HCT116 (cell line): ENCODE results near the gene ROCK2. TPM values are rescaled to one million over a fixed set of nuclear protein-coding genes. Genes with fewer than 3 reads are reported as not detected.

Experiments used
- ATAC-seq: fragments of 200-7000 bp; cut with Tn5 transposase; 2 replicates; pipeline ENCODE4 v1.9.1; 2020; ENCODE audit warnings: mild to moderate bottlenecking, moderate library complexity
- BruUV-seq: library from RNA; stranded (reverse); fragments of 400-500 nt; replicated peaks from 2 replicates; lab custom pipeline; 2021; lab: Mats Ljungman, UMichigan
- CTCF ChIA-PET: fragments of 300-600 bp; sonication (Branson Sonifier 250); formaldehyde crosslinking; loops from one replicate; lab custom pipeline; 2021; ENCODE audit warnings: antibody characterized with exemption; lab: Charles Lee
- POLR2A ChIA-PET: fragments of 300-600, 350-600 bp; sonication (Branson Sonifier 250); formaldehyde crosslinking; loops from one replicate; lab custom pipeline; 2021; ENCODE audit warnings: antibody characterized with exemption; lab: Charles Lee
- RAD21 ChIA-PET, 2 experiments: fragments of 300-600 bp; sonication (Branson Sonifier 250); formaldehyde crosslinking; loops; one replicate each; lab custom pipeline; 2023; ENCODE audit warnings: low total read pairs in 2 of 2; ENCODE audit not compliant: uncharacterized antibody in 2 of 2, unreplicated experiment in 2 of 2, low non-redundant PET in 1 of 2; lab: Charles Lee
- DNase-seq: peaks from one replicate; pipeline ENCODE4 v3.0.0-alpha.2; 2010; ENCODE audit warnings: low read depth, low spot score
- H2AFZ ChIP-seq: fragments of 200-600 bp; shearing (Covaris generic), sonication (generic); 2 replicates; pipeline ENCODE4 v1.6.1; 2017; ENCODE audit warnings: low read depth, mixed run types, mixed read lengths, antibody characterized with exemption, low read length; ENCODE audit not compliant: poor library complexity, severe bottlenecking
- H3K27ac ChIP-seq: 2 replicates; pipeline ENCODE4 v1.5.1; 2012; ENCODE audit warnings: low read depth, low read length
- H3K27me3 ChIP-seq: fragments of 200-600 bp; sonication (generic); 2 replicates; pipeline ENCODE4 v1.6.1; 2016; ENCODE audit warnings: mixed run types, low read length, mixed read lengths; ENCODE audit not compliant: insufficient read depth
- H3K36me3 ChIP-seq, 2 experiments: fragments of 200-500 bp in 1 of 2; fragments of 200-600 bp in 1 of 2; sonication (Bioruptor generic) in 1 of 2; sonication (generic) in 1 of 2; 2 replicates each; pipeline versions ENCODE4 v1.5.1 to v1.6.1; 2014 to 2016; ENCODE audit warnings: low read length in 2 of 2, inconsistent platforms in 1 of 2, mixed read lengths in 1 of 2, mixed run types in 1 of 2; ENCODE audit not compliant: insufficient read depth in 2 of 2, control insufficient read depth in 1 of 2
- H3K4me1 ChIP-seq, 2 experiments: fragments of 200-600 bp in 1 of 2; sonication (generic) in 1 of 2; 2 replicates each; pipeline versions ENCODE4 v1.5.1 to v1.6.1; 2012 to 2017; ENCODE audit warnings: low read length in 2 of 2, inconsistent platforms in 1 of 2, mild to moderate bottlenecking in 1 of 2, mixed read lengths in 1 of 2, mixed run types in 1 of 2, moderate library complexity in 1 of 2; ENCODE audit not compliant: insufficient read depth in 2 of 2, control insufficient read depth in 1 of 2
- H3K4me2 ChIP-seq: fragments of 200-600 bp; sonication (generic); 2 replicates; pipeline ENCODE4 v1.6.1; 2017; ENCODE audit warnings: mixed run types, low read length, mixed read lengths
- H3K4me3 ChIP-seq, 2 experiments: fragments of 200-600 bp in 1 of 2; sonication (generic) in 1 of 2; replicated peaks in 1 of 2; 2 replicates each; pipeline ENCODE4 v1.5.1; 2011 to 2016; ENCODE audit warnings: low read length in 2 of 2, control low read depth in 1 of 2, low read depth in 1 of 2, mild to moderate bottlenecking in 1 of 2, mixed read lengths in 1 of 2, mixed run types in 1 of 2
- H3K79me2 ChIP-seq: fragments of 200-600 bp; sonication (generic); 2 replicates; pipeline ENCODE4 v1.6.1; 2017; ENCODE audit warnings: mild to moderate bottlenecking, mixed run types, low read length, moderate library complexity, mixed read lengths; ENCODE audit not compliant: insufficient read depth
- H3K9ac ChIP-seq: fragments of 200-600 bp; sonication (generic); 2 replicates; pipeline ENCODE4 v1.6.1; 2016; ENCODE audit warnings: low read length, mixed read lengths
- H3K9me2 ChIP-seq: fragments of 200-600 bp; sonication (generic), shearing (Covaris generic); 2 replicates; pipeline ENCODE4 v1.6.1; 2017; ENCODE audit warnings: mixed run types, mild to moderate bottlenecking, moderate library complexity; ENCODE audit not compliant: insufficient read depth
- H3K9me3 ChIP-seq, 2 experiments: fragments of 200-500 bp in 1 of 2; fragments of 200-600 bp in 1 of 2; sonication (Bioruptor generic) in 1 of 2; sonication (generic) in 1 of 2; 2 replicates each; pipeline ENCODE4 v1.6.1; 2014 to 2017; ENCODE audit warnings: low read length in 2 of 2, mixed read lengths in 2 of 2, inconsistent platforms in 1 of 2, low read depth in 1 of 2, mild to moderate bottlenecking in 1 of 2, mixed run types in 1 of 2, moderate library complexity in 1 of 2; ENCODE audit not compliant: control insufficient read depth in 1 of 2, insufficient read depth in 1 of 2
- H4K20me1 ChIP-seq: fragments of 200-600 bp; sonication (generic), shearing (Covaris generic); 2 replicates; pipeline ENCODE4 v1.6.1; 2017; ENCODE audit warnings: mixed run types, mild to moderate bottlenecking, moderate library complexity; ENCODE audit not compliant: insufficient read depth
- CBX3 ChIP-seq: IDR thresholded peaks from 2 replicates; pipeline ENCODE4 v1.6.1; 2012; ENCODE audit warnings: low read depth
- CTCF ChIP-seq, 3 experiments: fragments of 200-600 bp in 1 of 3; sonication (generic) in 1 of 3; IDR thresholded peaks in 2 of 3; conservative IDR thresholded peaks in 1 of 3; 2 replicates each; pipeline ENCODE4 v1.5.1; 2012 to 2017; ENCODE audit warnings: low read depth in 2 of 3, low read length in 2 of 3, antibody characterized with exemption in 1 of 3, borderline replicate concordance in 1 of 3, control low read depth in 1 of 3, mild to moderate bottlenecking in 1 of 3, mixed read lengths in 1 of 3, mixed run types in 1 of 3, moderate library complexity in 1 of 3; ENCODE audit not compliant: insufficient read depth in 1 of 3
- EGR1 ChIP-seq: IDR thresholded peaks from 2 replicates; pipeline ENCODE4 v1.6.1; 2012; ENCODE audit warnings: low read depth
- ELF1 ChIP-seq: IDR thresholded peaks from 2 replicates; pipeline ENCODE4 v1.6.1; 2012; ENCODE audit warnings: low read depth, borderline replicate concordance
- EZH2phosphoT487 ChIP-seq: fragments of 200-600 bp; IDR thresholded peaks from 2 replicates; pipeline ENCODE4 v1.6.1; 2018; ENCODE audit warnings: antibody characterized with exemption, borderline replicate concordance
- FOSL1 ChIP-seq: IDR thresholded peaks from 2 replicates; pipeline ENCODE4 v1.6.1; 2012; ENCODE audit warnings: low read depth
- JUND ChIP-seq: IDR thresholded peaks from 2 replicates; pipeline ENCODE4 v1.6.1; 2012
- POLR2A ChIP-seq: IDR thresholded peaks from 2 replicates; pipeline ENCODE4 v1.7.0; 2011; ENCODE audit warnings: borderline replicate concordance; ENCODE audit not compliant: insufficient read depth, insufficient read length; ENCODE audit errors: extremely low read depth
- POLR2AphosphoS5 ChIP-seq: IDR thresholded peaks from 2 replicates; pipeline ENCODE4 v1.6.1; 2011; ENCODE audit warnings: mild to moderate bottlenecking, low read depth, low read length, moderate library complexity
- RAD21 ChIP-seq: IDR thresholded peaks from 2 replicates; pipeline ENCODE4 v1.6.1; 2012; ENCODE audit warnings: low read depth, mild to moderate bottlenecking
- REST ChIP-seq: IDR thresholded peaks from 2 replicates; pipeline ENCODE4 v1.6.1; 2012; ENCODE audit warnings: low read depth
- SIN3A ChIP-seq: IDR thresholded peaks from 2 replicates; pipeline ENCODE4 v1.6.1; 2012; ENCODE audit warnings: low read depth
- TCF7L2 ChIP-seq: IDR thresholded peaks from 2 replicates; pipeline ENCODE4 v1.7.0; 2011; ENCODE audit warnings: borderline replicate concordance, inconsistent platforms; ENCODE audit not compliant: insufficient read depth, insufficient read length; ENCODE audit errors: extremely low read depth
- YY1 ChIP-seq: IDR thresholded peaks from 2 replicates; pipeline ENCODE4 v1.6.1; 2011; ENCODE audit warnings: low read length, low read depth, moderate library complexity, mild to moderate bottlenecking; ENCODE audit not compliant: insufficient replicate concordance; ENCODE audit errors: extremely low read depth
- ZBTB33 ChIP-seq: IDR thresholded peaks from 2 replicates; pipeline ENCODE4 v1.6.1; 2011; ENCODE audit warnings: mild to moderate bottlenecking, low read length, moderate library complexity; ENCODE audit not compliant: insufficient replicate concordance; ENCODE audit errors: extremely low read depth
- ZFX ChIP-seq: fragments of 450-650 bp; IDR thresholded peaks from 2 replicates; pipeline ENCODE4 v1.6.1; 2017
- intact Hi-C: fragments of 100-400 bp; cut with micrococcal nuclease; formaldehyde crosslinking; loops from 2 replicates; pipeline ENCODE4 v1.10.0; 2022
- total RNA-seq: library from RNA; stranded (reverse); gene quantifications from one replicate; pipeline ENCODE4 v1.2.1, GENCODE V29; 2021; ENCODE audit not compliant: unreplicated experiment

Gene ROCK2
- total RNA-seq, 1 experiment from 2014 or later = 48.0 TPM

- peaks cover 7 to 8% of the 10 kb centered on the region in 2 experiments; a peak in 2 of 4 replicates for H3K4me1 ChIP-seq
- no peak overlapping the region for H2AFZ ChIP-seq
- no peaks in the 10 kb centered on the region for H3K9me2 ChIP-seq
- no peak overlapping the region for H3K9ac ChIP-seq
- POLR2A ChIA-PET = no interaction called here
- no peak for ATAC-seq
- intact Hi-C loops = loop anchor here (5.0 kb wide), 1 partner anchor 42 kb away; no protein-coding TSS in a partner anchor
- no peaks in the 10 kb centered on the region for H3K36me3 ChIP-seq
- no peak for DNase-seq
- no TSS peak for BruUV-seq
- no peak overlapping the region for H3K27ac ChIP-seq
- CTCF ChIA-PET = no interaction called here
- no peak overlapping the region for H3K4me3 ChIP-seq
- RAD21 ChIA-PET = no interaction called here
- H3K27me3 ChIP-seq = no peaks in the 10 kb centered on the region
- peaks cover 86% of the 10 kb centered on the region for H3K79me2 ChIP-seq
- H3K9me3 ChIP-seq = no peaks in the 10 kb centered on the region
- no peak overlapping the region for H3K4me2 ChIP-seq
- peaks cover 15% of the 10 kb centered on the region; the same call in 1 of the 2 replicates for H4K20me1 ChIP-seq
- no peak for TF ChIP-seq SIN3A
- TF ChIP-seq POLR2AphosphoS5 = no peak
- TF ChIP-seq POLR2A = no peak
- no peak for TF ChIP-seq EZH2phosphoT487
- TF ChIP-seq REST = no peak
- TF ChIP-seq JUND = no peak
- TF ChIP-seq ZFX = no peak
- no peak for TF ChIP-seq EGR1
- TF ChIP-seq TCF7L2 = no peak
- TF ChIP-seq CTCF (IDR thresholded peaks at IDR 0.05 in 2 of 3, conservative IDR thresholded peaks at IDR 0.05 in 1 of 3; ENCODE audit: borderline replicate concordance in 1 of 3, insufficient read depth in 1 of 3, low read depth in 2 of 3, low read length in 2 of 3) = no peak
- TF ChIP-seq ZBTB33 = no peak
- TF ChIP-seq YY1 = no peak
- TF ChIP-seq CBX3 = no peak
- no peak for TF ChIP-seq ELF1
- TF ChIP-seq FOSL1 = no peak
- TF ChIP-seq RAD21 = no peak
Observed at GRCh38 chr2:11290211-11290610, 54.2 kb downstream of the ROCK2 start.
